H9 (cell line): ENCODE measurements around the gene CFAP299. TPM values are rescaled to one million over a fixed set of nuclear protein-coding genes. Genes with fewer than 3 reads are reported as not detected.

Source experiments
- DNase-seq: peaks from one replicate; pipeline ENCODE4 v3.0.0-alpha.2; 2017
- H2AFZ ChIP-seq: one replicate; pipeline ENCODE4 v1.6.1; 2013; ENCODE audit warnings: mild to moderate bottlenecking, low read length, control low read depth, moderate library complexity
- H2AK5ac ChIP-seq: 2 replicates; pipeline ENCODE4 v1.6.1; 2013; ENCODE audit warnings: low read length, control low read depth, mixed read lengths; ENCODE audit not compliant: insufficient read length
- H2BK120ac ChIP-seq: one replicate; pipeline ENCODE4 v1.6.1; 2013; ENCODE audit warnings: low read depth, mild to moderate bottlenecking, low read length, control low read depth, inconsistent platforms; ENCODE audit not compliant: poor library complexity, severe bottlenecking
- H2BK12ac ChIP-seq: 2 replicates; pipeline ENCODE4 v1.6.1; 2013; ENCODE audit warnings: low read length, control low read depth, mixed read lengths, low read depth; ENCODE audit not compliant: insufficient read length
- H2BK15ac ChIP-seq: 2 replicates; pipeline ENCODE4 v1.6.1; 2013; ENCODE audit warnings: low read depth, low read length, control low read depth
- H2BK20ac ChIP-seq: one replicate; pipeline ENCODE4 v1.6.1; 2013; ENCODE audit warnings: low read depth, mild to moderate bottlenecking, low read length, control low read depth, inconsistent platforms; ENCODE audit not compliant: poor library complexity, severe bottlenecking
- H2BK5ac ChIP-seq: 2 replicates; pipeline ENCODE4 v1.6.1; 2013; ENCODE audit warnings: low read length, control low read depth, mixed read lengths; ENCODE audit not compliant: insufficient read length
- H3K14ac ChIP-seq: 2 replicates; pipeline ENCODE4 v1.6.1; 2013; ENCODE audit warnings: low read length, control low read depth; ENCODE audit not compliant: insufficient read depth
- H3K18ac ChIP-seq: 2 replicates; pipeline ENCODE4 v1.6.1; 2013; ENCODE audit warnings: low read depth, mild to moderate bottlenecking, mixed read lengths, low read length, control low read depth; ENCODE audit not compliant: insufficient read length
- H3K23ac ChIP-seq: 2 replicates; pipeline ENCODE4 v1.6.1; 2013; ENCODE audit warnings: low read length, control low read depth, mixed read lengths, low read depth; ENCODE audit not compliant: insufficient read length
- H3K23me2 ChIP-seq: 2 replicates; pipeline ENCODE4 v1.6.1; 2013; ENCODE audit warnings: low read depth, mild to moderate bottlenecking, mixed read lengths, low read length, control low read depth; ENCODE audit not compliant: insufficient read length, poor library complexity, severe bottlenecking
- H3K27ac ChIP-seq: 2 replicates; pipeline ENCODE4 v1.5.1; 2013; ENCODE audit warnings: low read length, control low read depth, mixed read lengths, low read depth; ENCODE audit not compliant: insufficient read length
- H3K27me3 ChIP-seq: 2 replicates; pipeline ENCODE4 v1.6.1; 2013; ENCODE audit warnings: low read length, control low read depth, inconsistent platforms; ENCODE audit not compliant: insufficient read depth
- H3K4ac ChIP-seq: 2 replicates; pipeline ENCODE4 v1.6.1; 2013; ENCODE audit warnings: low read depth, mild to moderate bottlenecking, control low read depth, inconsistent platforms, low read length, moderate library complexity
- H3K4me1 ChIP-seq: 2 replicates; pipeline ENCODE4 v1.6.1; 2013; ENCODE audit warnings: low read length, control low read depth, inconsistent platforms; ENCODE audit not compliant: insufficient read depth
- H3K4me2 ChIP-seq: 2 replicates; pipeline ENCODE4 v1.6.1; 2013; ENCODE audit warnings: low read length, control low read depth, mixed read lengths; ENCODE audit not compliant: insufficient read length, insufficient read depth
- H3K56ac ChIP-seq: 2 replicates; pipeline ENCODE4 v1.6.1; 2013; ENCODE audit warnings: low read depth, mild to moderate bottlenecking, mixed read lengths, low read length, control low read depth; ENCODE audit not compliant: insufficient read length
- H3K79me1 ChIP-seq: 2 replicates; pipeline ENCODE4 v1.6.1; 2013; ENCODE audit warnings: low read depth, mild to moderate bottlenecking, moderate library complexity, low read length, control low read depth, inconsistent platforms; ENCODE audit not compliant: insufficient read depth, poor library complexity, severe bottlenecking
- H3K79me2 ChIP-seq: 2 replicates; pipeline ENCODE4 v1.6.1; 2013; ENCODE audit warnings: low read length, control low read depth, inconsistent platforms; ENCODE audit not compliant: insufficient read depth
- H3K9ac ChIP-seq: 2 replicates; pipeline ENCODE4 v1.6.1; 2013; ENCODE audit warnings: low read length, control low read depth, mixed read lengths; ENCODE audit not compliant: insufficient read length; ENCODE audit errors: extremely low read depth
- H3K9me3 ChIP-seq: one replicate; pipeline ENCODE4 v1.6.1; 2013; ENCODE audit warnings: low read depth, low read length, inconsistent platforms; ENCODE audit not compliant: control insufficient read depth
- H3T11ph ChIP-seq: one replicate; pipeline ENCODE4 v1.6.1; 2013; ENCODE audit warnings: mild to moderate bottlenecking, low read length, control low read depth, inconsistent platforms
- H4K20me1 ChIP-seq: one replicate; pipeline ENCODE4 v1.6.1; 2013; ENCODE audit not compliant: control insufficient read depth, insufficient read length, insufficient read depth
- H4K5ac ChIP-seq: 2 replicates; pipeline ENCODE4 v1.6.1; 2013; ENCODE audit warnings: low read depth, mild to moderate bottlenecking, mixed read lengths, low read length, control low read depth; ENCODE audit not compliant: insufficient read length
- H4K8ac ChIP-seq: replicated peaks from 2 replicates; pipeline ENCODE4 v1.6.1; 2013; ENCODE audit warnings: low read length, control low read depth, mixed read lengths, low read depth; ENCODE audit not compliant: insufficient read length
- H4K91ac ChIP-seq: 2 replicates; pipeline ENCODE4 v1.6.1; 2013; ENCODE audit warnings: low read depth, mild to moderate bottlenecking, moderate library complexity, mixed read lengths, low read length, control low read depth; ENCODE audit not compliant: insufficient read length
- H3K27ac Mint-ChIP-seq, 3 experiments: 2 replicates in 2 of 3; 3 replicates in 1 of 3; pipeline ENCODE4 v1.8.0; 2020 to 2021; ENCODE audit warnings: mixed read lengths in 3 of 3, mild to moderate bottlenecking in 1 of 3, moderate library complexity in 1 of 3
- H3K27me3 Mint-ChIP-seq: 2 replicates; pipeline ENCODE4 v1.8.0; 2021; ENCODE audit warnings: low read depth, mild to moderate bottlenecking, moderate library complexity, mixed read lengths
- H3K36me3 Mint-ChIP-seq, 3 experiments: 2 replicates in 2 of 3; 3 replicates in 1 of 3; pipeline ENCODE4 v1.8.0; 2020 to 2021; ENCODE audit warnings: low read depth in 3 of 3, mixed read lengths in 3 of 3; ENCODE audit not compliant: insufficient read depth in 1 of 3
- H3K4me1 Mint-ChIP-seq, 2 experiments: 2 replicates each; pipeline ENCODE4 v1.8.0; 2020; ENCODE audit warnings: mixed read lengths in 2 of 2
- H3K4me3 Mint-ChIP-seq, 2 experiments: 2 replicates in 1 of 2; 3 replicates in 1 of 2; pipeline ENCODE4 v1.8.0; 2020 to 2021; ENCODE audit warnings: mild to moderate bottlenecking in 2 of 2, mixed read lengths in 2 of 2, moderate library complexity in 1 of 2
- H3K9me3 Mint-ChIP-seq, 2 experiments: 2 replicates in 1 of 2; 3 replicates in 1 of 2; pipeline ENCODE4 v1.8.0; 2020; ENCODE audit warnings: mild to moderate bottlenecking in 2 of 2, mixed read lengths in 2 of 2, moderate library complexity in 1 of 2
- WGBS: extraction: QIAGEN DNeasy Blood & Tissue Kit; methylation state at CpG from one replicate; pipeline ENCODE4 v1.1.7; 2013; ENCODE audit warnings: missing lambda C conversion rate, low lambda C conversion rate, mixed read lengths; ENCODE audit not compliant: insufficient read length; ENCODE audit errors: extremely low coverage; 5-methylcytosine and 5-hydroxymethylcytosine counted together
- total RNA-seq: library from RNA; stranded (reverse); gene quantifications from 2 replicates; pipeline ENCODE4 v1.2.1, GENCODE V29; 2021
- TF ChIP-seq, protein P1 (sequence below): fragments of 200-600 bp; sonication (generic); conservative IDR thresholded peaks from 3 replicates; pipeline ENCODE4 v1.8.0; 2021; ENCODE audit warnings: antibody characterized with exemption, mild to moderate bottlenecking

Gene CFAP299
- total RNA-seq, 1 experiment from 2014 or later = not detected

- Histone ChIP-seq H3K27ac (no peak overlapping the region), H4K5ac (no peak overlapping the region), H4K20me1 (no peaks in the 10 kb centered on the region), H3K23ac (no peak overlapping the region), H2BK15ac (no peak overlapping the region), H4K8ac (no peak overlapping the region), H4K91ac (no peak overlapping the region), H2BK20ac (no peak overlapping the region), H3T11ph (no peak overlapping the region), H3K4me2 (no peak overlapping the region), H3K56ac (no peak overlapping the region), H2BK12ac (no peak overlapping the region), H2AK5ac (no peak overlapping the region), H3K9me3 (no peaks in the 10 kb centered on the region), H3K4ac (no peak overlapping the region), H3K23me2 (no peaks in the 10 kb centered on the region), H2BK5ac (no peak overlapping the region), H3K27me3 (no peaks in the 10 kb centered on the region), H3K14ac (no peak overlapping the region), H2AFZ (no peak overlapping the region), H3K79me2 (no peaks in the 10 kb centered on the region), H3K79me1 (no peaks in the 10 kb centered on the region), H3K4me1 (no peaks in the 10 kb centered on the region), H2BK120ac (no peak overlapping the region), H3K9ac (no peak overlapping the region), H3K18ac (no peak overlapping the region)
- H3K27me3 Mint-ChIP-seq = no peaks in the 10 kb centered on the region
- H3K27ac Mint-ChIP-seq = no peak overlapping the region
- DNase-seq = no peak
- TF ChIP-seq, protein P1, sequence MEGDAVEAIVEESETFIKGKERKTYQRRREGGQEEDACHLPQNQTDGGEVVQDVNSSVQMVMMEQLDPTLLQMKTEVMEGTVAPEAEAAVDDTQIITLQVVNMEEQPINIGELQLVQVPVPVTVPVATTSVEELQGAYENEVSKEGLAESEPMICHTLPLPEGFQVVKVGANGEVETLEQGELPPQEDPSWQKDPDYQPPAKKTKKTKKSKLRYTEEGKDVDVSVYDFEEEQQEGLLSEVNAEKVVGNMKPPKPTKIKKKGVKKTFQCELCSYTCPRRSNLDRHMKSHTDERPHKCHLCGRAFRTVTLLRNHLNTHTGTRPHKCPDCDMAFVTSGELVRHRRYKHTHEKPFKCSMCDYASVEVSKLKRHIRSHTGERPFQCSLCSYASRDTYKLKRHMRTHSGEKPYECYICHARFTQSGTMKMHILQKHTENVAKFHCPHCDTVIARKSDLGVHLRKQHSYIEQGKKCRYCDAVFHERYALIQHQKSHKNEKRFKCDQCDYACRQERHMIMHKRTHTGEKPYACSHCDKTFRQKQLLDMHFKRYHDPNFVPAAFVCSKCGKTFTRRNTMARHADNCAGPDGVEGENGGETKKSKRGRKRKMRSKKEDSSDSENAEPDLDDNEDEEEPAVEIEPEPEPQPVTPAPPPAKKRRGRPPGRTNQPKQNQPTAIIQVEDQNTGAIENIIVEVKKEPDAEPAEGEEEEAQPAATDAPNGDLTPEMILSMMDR = no peak
- no CpG with 5 or more reads among the region's 4 CpGs for WGBS
- no peaks in the 10 kb centered on the region for H3K9me3 Mint-ChIP-seq
- no peaks in the 10 kb centered on the region for H3K36me3 Mint-ChIP-seq
- H3K4me3 Mint-ChIP-seq = no peak overlapping the region
- peaks cover 8 to 9% of the 10 kb centered on the region in 2 experiments for H3K4me1 Mint-ChIP-seq
Measured at GRCh38 chr4:80425124-80426100, 89.9 kb downstream of the CFAP299 start.
